ENCODE data around the gene KDM2B.
"Not testable (repeated sequence)": the region's sequence is repeated elsewhere in the genome, so short reads cannot be mapped to it uniquely, and the experiment has no call there.

KDM2B gene

GRCh38 chr12:121495746-121496145 is 85.1 kb downstream of the KDM2B start:
- DNase-seq, result no peak

GRCh38 chr12:121494093-121494787 is 86.6 kb downstream of the KDM2B start:
- DNase-seq, result peak; percentile 82

GRCh38 chr12:121490401-121491281 is 90.2 kb downstream of the KDM2B start:
- DNase-seq, result no peak

- DNase-seq, result no peak
Observed at GRCh38 chr12:121489874-121490273, 90.9 kb downstream of the KDM2B start.

GRCh38 chr12:121484967-121485366 is 95.9 kb downstream of the KDM2B start:
- DNase-seq, result no peak

GRCh38 chr12:121484564-121484963 is 96.3 kb downstream of the KDM2B start:
- not testable (repeated sequence) for DNase-seq

- no peak for DNase-seq
Observed at GRCh38 chr12:121483949-121484348, 96.9 kb downstream of the KDM2B start.

GRCh38 chr12:121476477-121476876 is 104.3 kb downstream of the KDM2B start:
- DNase-seq, result no peak

- no peak for DNase-seq
Observed at GRCh38 chr12:121475279-121475678, 105.5 kb downstream of the KDM2B start.

- no peak for DNase-seq
Observed at GRCh38 chr12:121472150-121472905, 108.5 kb downstream of the KDM2B start.

GRCh38 chr12:121470751-121471150 is 110.1 kb downstream of the KDM2B start:
- DNase-seq, result no peak

GRCh38 chr12:121468499-121468801 is 112.4 kb downstream of the KDM2B start:
- no peak for DNase-seq

GRCh38 chr12:121467638-121468498 is 113.0 kb downstream of the KDM2B start:
- no peak for DNase-seq

- peak; percentile 92 for DNase-seq
Observed at GRCh38 chr12:121466794-121467637, 113.8 kb downstream of the KDM2B start.

- DNase-seq, result peak; percentile 77
Observed at GRCh38 chr12:121465921-121466793, 114.7 kb downstream of the KDM2B start.

GRCh38 chr12:121464331-121464730 is 116.5 kb downstream of the KDM2B start:
- no peak for DNase-seq

- DNase-seq, result no peak
Observed at GRCh38 chr12:121461048-121461447, 119.8 kb downstream of the KDM2B start.

- no peak for DNase-seq
Observed at GRCh38 chr12:121456551-121456950, 124.3 kb downstream of the KDM2B start.

- no peak for DNase-seq
Observed at GRCh38 chr12:121455766-121456420, 124.9 kb downstream of the KDM2B start.

GRCh38 chr12:121454921-121455320 is 125.9 kb downstream of the KDM2B start:
- no peak for DNase-seq

Measured in activated CD8-positive, alpha-beta memory T cell treated with anti-CD3 and anti-CD28 coated beads, Interleukin-2, amount 50 U/mL, for 48 hours (primary cell).